CD4-positive, alpha-beta T cell treated with Interleukin-15 for 4 hours (primary cell): ENCODE data around the gene SNX30.

Source experiments
- DNase-seq: peaks from one replicate; pipeline ENCODE4 v3.0.0-alpha.2; 2020; ENCODE audit warnings: low spot score

SNX30 gene

DNA sequence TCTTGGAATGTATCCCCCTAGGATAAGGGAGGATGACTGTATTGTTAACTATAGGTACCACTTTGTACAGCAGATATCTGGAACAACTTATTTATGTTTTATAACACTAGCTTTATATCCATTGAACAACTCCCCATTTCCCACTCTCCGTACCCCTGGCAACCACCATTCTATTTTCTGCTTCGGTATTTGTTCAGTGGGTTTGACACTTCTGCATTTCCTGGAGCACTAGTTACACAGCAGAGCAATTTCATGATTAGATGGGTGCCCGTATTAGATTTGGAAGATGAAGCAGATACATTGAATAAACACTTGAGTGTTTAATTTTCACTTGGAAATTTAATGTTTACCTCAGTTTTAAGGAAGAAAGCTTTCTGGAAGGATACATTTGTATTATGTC, 72.7 kb downstream of the SNX30 start:
- no peak for DNase-seq

DNA sequence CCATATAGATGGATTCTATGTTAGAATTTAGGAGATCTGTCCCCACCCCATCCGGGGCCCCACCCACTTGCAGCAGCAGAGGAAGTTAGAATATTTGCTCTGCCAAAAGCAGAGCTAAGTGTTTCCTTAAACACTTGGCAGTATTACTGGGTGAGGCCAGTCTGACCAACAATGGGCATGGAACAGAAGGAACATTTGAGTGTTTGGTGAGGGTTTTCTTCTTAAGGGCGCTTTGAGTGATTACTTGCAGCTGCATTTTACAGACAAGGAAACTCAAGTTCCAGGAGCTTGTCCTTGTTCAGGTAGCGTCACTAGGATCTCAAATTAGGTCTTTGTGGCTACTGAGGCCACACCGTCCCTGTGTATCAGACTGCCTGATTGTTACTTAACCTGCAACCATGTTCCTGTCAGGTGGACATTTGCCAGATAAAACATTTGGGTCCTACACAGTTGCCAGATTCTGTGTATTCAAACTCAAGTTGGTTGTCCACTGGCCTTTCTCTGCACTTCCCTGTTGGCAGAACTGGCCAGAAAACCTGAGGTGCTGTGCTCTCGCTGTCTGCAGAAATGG, 80.8 kb downstream of the SNX30 start:
- DNase-seq = no peak

DNA sequence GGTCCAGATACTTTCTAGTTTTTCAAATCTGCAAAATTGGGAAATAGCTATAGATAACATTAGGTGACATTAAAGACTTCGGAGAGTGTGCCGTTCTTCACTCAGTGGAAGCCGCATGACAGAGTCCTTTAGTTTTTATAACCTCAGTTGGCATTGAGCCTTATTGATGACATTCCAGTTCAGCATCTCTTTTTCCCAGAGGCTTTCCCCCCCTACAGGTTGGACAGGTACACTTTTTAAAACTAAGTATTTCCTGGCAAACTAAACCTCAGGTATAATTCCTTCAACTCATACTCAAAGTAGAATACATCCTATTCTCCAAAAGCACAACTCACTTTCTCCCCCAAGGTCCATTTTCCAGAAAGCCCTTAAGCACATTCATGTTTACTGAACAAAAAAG, 81.4 kb downstream of the SNX30 start:
- DNase-seq = no peak

DNA sequence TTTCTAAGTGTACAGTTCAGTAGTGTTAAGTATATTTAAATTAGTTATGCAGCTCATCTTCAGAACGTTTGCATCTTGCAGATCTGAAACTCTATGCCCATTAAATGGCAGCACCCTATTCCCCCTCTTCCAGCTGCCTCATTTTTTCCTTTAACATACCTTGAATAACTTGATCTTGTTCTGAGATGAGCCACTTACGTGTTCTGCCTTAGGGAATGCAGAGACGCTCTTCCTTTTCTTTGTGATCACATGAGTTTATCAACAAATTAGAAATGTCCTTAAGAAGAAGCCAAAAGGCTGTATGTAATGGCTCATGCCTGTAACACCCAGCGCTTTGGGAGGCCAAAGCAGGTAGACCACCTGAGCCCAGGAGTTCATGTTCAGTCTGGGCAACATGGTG, 82.5 kb downstream of the SNX30 start:
- DNase-seq = no peak

DNA sequence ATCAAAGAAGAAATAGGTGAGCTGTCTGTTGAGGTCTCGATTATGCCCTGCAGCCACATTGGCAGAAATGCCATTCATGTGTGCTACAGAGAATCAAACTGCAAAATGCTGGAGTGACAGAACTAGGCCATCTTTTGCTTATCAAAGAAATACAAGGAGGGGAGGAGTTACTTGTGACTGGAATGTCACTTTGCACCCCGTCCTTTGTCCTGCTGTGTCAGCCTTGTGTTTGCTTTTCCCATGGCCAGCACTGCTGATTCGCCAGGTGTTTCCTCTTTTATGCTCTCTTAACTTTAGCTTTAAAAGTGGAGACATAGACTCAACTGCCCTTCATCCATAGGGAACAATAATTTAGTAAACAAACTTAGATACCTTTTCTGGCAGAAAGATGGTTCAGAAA, 85.8 kb downstream of the SNX30 start:
- no peak for DNase-seq

DNA sequence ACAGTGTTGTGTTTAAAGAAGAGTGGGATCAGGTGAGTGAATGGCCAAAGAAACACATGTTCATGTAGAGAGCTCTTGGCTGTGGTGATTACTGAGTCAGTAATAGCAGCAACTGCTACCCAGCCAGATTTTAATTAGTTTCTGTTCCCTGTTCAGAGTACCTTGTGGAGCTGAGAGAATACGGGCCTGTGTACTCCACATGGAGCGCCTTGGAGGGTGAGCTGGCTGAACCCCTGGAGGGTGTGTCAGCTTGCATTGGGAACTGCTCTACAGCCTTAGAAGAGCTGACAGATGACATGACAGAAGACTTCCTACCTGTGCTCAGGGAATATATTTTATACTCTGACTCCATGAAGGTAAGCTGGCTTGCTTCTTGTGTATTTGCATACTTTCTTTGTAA, 87.8 kb downstream of the SNX30 start:
- no peak for DNase-seq

DNA sequence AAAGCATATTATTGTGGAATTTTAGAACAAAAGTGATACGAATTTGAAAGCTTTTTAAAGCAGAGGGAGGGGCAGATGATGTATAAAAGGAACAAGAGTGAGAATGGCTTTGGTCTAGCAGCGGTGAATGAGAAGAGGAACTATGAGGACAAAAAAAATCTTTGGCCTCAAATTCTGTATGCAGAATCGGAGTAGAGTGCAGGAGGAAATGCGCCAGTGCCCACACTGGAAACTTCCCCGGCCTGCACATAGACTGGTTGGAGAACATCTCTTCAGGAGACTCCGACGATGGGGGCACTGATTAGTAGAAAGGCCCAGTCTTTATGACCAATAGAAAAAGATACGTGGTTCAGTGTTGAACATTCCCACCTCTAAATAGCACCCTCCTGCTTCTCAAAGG, 88.8 kb downstream of the SNX30 start:
- DNase-seq = no peak

DNA sequence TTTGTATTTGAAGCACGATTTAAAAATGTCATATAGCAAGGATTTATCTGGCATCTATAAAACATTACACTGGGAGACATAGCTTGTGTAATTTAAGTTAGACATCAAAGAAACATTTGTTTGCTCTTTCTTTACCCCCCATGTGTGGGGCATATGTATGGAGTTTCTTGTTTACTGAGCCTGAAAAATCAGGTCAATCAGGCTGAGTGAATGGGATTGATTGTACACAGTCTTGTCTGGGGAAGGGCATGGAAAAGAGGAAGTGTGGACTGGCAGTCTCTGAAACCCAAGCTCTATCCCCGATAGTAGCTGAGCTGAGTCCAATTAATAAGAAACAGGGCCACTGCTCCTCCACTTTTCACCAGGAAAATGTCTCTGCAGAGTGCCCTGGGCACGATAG, 90.7 kb downstream of the SNX30 start:
- no peak for DNase-seq

DNA sequence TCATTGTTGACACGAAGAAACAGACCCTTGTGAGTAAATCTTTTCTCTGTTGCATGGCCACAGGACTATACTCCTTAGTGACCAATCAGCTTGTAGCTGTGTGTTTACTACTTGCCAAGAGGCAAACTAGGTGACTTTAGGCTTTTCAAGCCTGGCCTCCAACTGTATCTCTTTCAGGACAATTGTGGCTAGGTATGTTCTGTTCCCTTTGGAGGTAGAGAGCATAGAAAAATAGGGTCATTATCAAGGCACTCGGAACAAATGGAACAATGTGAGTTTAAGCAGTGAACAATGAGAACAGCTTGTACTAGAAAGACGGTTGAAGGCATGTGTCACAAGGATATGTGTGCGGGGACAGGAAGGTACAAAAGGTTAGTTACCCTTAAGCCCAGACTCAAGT, 92.0 kb downstream of the SNX30 start:
- no peak for DNase-seq

DNA sequence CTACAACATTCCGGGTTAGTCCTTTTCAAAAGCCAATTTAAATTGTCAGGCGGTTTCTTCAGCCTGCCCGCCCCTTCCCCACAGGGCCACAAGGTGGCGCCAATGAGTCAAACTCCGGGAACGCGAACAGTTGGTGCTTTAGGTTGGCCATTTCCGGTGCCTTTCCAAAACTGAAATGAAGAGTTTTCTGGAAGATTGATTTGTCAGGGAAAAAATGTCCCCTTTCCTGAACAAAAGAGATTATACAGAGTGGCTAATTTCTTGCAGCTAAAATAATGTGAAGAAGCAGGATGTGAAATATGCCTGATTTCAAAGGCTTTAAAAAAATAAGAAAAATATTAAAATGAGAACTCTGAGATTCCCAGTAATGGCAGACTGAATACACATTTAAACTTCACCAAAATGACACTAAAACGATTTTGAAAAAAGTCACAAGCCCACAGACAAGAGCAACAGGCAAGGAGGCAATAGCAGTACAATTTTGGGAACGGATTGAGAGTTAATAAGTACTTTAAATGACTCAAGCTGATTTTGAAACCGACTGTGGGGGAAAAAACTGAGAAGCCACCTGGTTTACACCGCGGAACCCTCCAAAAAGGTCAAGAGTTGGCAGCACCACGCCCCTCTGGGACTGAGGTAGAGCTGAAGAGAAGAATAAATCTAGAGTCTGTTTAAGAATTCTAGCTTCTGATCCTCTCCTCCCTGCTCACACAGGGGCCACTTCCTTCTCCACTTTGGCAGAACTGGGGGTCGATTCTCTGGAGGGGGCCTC, 94.4 kb downstream of the SNX30 start:
- DNase-seq = peak; percentile 76

DNA sequence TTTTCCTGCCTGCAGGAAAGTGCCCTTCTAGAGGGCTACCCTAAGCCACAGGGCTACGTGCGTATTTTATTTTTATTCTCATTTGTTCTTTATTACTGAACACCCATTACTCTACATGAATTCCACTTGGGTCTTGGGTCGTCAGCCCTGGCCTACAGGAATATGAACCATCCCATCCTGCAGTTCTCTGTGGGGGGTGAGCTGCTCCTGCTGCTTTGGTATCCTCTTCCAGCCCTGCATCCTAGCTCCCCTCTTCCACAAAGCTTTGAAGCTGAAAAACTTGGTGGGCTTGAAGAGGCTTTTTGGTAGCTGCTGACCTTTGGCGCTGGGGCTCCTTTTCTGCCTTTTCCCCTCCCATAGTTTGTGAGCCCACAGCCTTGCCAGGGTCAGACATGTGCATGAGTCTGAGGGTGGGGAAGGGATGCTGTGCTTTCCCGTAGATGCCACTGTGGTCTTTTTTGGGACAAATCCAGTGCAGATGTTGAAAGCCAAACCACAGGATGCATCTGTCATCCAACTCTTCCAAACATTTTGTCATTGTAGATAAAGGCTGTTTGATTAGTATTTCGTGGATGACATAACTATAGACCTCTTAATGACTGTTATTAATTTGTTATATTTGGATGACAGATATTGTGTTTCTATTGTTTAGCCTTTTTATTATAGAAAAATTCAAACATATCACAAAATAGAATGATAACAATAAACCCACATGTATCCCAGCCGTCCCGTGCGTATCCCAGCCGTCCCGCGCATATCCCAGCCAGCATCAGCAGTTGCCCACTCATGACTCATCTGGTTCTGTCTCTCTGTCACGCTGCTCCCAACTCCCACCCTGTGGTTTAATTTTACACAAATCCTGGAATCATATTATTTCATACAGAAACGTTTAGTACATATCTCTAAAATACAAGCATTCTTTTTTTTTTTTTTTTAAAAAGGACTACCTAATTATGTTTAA, 96.2 kb downstream of the SNX30 start:
- DNase-seq = no peak

DNA sequence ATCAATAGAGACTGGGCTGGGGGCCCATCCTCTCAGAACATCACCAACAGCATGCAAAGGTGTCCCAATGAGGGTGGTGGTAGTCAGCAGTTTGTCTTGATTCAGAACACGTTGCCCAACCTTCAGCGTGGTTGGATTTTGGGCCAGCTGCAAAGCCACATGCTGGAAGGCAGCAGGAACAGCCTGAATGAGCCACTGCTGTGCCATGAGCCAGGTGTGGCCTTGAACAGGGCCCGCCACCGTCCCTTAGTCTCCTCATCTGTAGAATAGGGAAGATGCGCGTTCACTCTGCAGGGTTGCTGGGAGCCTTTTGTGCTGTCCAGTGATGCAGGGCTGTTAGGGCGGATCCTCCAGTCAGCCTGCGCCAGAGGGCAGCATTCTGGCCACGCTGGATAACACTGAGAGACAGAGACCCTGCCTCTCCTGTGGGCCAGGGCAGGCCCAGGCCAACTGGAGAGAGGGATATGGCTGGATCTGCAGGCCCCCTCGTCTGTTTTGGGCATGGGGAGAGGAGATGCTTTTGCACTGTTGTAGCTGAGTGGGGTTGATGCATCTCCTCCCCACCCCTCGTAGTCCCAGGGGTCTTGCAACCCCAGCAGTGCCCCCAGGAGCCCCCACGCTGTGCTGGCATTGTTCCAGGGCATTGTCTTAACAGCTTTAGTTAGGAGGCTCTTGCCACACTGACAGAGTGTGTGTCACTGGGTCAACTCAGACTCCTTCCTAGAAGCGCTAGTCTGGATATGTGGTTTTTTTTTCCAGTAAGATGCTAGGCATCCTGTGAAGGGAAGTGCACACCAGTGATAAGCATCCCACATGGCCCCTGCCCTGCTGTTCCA, 98.0 kb downstream of the SNX30 start:
- no peak for DNase-seq

DNA sequence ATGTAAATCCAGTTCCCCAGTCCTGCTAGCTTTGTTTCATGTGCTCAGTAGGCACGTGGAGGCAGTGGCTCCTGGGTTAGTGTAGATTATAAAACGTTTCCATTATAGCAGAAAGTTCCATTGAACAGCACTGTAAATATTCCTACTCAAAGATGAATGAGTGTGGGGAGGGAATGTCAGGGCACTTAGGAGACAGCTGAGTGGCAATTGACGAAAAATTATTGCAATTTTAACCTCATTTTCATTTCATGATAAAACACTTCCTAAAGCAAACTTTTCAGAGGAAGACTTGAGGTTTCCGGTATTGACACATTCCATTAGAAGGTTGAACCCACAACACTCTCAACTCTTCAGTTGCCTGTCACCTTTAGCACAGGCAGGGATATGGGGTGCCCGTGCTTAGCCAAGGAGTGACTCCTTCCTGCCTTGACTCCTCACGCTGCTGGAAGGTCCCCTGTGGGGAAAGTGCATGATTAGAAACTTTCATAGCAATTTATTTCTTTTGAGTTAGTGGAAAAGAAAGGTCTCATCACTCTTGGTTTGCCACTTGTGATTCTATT, 98.9 kb downstream of the SNX30 start:
- DNase-seq = no peak

DNA sequence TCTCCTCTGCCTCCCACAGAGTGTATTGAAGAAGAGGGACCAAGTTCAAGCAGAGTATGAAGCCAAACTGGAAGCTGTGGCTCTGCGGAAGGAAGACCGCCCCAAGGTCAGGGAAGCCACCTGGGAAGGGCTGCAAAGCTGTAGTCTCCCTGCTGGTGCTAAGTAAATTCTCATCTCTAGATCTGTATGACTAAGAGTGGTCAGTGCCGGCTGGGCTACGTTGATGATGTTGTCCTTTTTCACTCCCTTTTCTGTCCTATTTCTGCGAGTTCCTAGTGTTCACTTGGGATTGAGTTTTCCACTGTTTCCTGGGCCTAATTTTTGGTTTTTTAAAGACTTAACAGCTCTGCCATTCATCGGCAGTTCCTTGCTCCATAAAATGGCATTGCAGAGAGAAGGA, 100.3 kb downstream of the SNX30 start:
- no peak for DNase-seq

DNA sequence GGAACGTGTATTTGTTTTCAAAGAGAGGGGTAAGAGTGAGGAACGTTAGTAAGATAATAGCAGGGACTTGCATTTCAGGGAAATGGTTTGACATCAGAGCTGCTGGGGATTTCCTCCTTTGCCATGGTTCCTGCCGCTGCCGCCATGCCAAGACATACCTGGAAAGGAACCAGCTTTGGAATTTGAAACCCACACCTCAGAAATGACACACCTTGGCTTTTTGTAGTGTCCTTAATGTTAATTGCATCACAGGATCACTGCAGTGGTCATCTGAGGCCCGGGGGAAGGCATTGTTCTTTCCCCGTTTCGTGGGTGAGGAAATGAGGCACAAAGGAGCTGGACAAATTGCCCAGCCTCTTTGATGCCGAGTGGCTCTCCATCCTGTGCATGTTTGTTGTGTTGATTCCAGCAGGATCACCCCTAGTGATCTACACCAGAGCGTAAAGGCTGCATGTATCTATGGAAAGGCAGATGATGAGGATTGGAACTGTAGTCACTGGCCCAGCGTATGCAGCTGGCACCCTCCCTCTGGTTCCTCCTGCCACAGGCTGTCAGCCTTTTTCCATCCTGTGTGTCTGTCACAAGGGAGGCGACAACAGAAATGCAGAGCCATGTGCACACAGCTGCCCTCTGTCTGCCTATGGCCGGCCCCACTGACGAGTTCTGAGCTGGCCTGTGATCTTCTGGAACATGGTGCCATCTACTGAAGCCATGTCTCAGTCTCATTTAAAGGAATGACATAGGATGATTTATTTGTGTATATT, 102.4 kb downstream of the SNX30 start:
- DNase-seq = no peak

DNA sequence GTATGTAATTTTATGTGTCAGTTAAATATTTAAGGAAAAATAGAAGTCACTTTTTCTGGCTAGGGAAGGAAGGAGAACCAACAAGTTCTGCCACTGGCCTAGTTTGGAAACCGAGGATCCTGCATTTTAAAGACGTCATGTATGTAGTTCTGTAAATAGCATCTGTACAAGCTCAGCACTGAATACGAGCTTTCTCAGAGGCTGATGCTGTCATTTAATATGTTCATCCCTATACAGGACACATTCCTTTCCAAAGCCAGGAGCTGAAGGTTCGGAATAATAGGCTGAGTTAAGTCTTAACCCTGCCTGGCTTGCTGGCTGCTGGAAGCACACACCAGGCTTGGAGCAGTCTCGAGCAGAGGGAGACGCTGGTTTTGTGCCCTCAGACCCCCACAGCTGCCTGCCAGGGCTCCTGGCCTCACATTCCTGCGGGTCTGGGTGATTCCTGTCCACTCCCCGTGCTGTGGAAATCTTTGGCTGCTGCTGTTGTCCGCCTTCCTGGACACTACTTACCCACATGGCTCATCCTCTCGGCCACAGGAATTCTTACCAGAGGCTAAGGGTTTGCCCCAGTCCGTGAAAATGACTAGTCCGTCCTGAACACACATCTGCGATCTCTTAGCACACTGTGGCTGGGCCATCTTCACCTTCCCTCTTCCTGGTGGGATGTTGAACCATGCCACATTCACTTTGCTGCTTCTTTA, 103.5 kb downstream of the SNX30 start:
- no peak for DNase-seq

DNA sequence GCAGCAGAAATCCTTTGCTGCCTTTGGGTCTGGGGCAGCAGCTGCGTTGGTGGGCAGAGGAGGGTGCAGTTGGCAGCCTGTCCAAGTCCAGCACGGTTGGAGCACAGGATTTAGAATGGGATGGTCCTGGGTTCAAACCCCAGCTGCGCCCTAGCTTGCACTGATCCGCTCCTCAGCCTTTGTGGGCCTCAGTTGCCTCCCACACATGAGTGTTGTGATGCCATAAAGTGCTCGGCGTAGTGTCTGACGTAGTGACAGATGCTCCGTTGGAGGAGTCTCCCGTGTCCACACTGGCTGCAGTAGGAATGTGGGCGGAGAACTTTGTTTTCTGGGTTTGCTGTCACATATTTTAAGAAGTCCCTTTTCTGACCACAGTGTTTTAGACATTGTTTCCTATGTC, 104.1 kb downstream of the SNX30 start:
- DNase-seq = no peak

DNA sequence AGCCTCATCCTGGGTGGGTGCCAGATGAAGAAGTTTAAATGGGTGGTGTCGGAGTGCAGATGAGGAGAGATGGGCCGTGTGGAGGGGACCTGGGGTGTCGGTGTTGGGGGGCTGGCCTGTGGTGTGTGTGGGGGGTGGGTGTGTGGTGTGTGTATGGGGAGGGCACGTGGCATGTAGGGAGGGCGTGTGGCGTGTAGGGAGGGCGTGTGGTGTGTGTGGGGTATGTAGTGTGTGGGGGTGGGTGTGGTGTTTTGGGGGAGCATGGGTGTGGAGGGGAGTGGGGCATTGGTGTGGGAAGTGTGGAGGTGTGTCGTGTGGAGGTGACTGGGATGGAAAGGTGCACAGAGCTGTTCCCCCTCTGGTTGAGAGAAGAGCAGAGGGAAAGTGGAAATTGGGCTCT, 105.6 kb downstream of the SNX30 start:
- DNase-seq = no peak

DNA sequence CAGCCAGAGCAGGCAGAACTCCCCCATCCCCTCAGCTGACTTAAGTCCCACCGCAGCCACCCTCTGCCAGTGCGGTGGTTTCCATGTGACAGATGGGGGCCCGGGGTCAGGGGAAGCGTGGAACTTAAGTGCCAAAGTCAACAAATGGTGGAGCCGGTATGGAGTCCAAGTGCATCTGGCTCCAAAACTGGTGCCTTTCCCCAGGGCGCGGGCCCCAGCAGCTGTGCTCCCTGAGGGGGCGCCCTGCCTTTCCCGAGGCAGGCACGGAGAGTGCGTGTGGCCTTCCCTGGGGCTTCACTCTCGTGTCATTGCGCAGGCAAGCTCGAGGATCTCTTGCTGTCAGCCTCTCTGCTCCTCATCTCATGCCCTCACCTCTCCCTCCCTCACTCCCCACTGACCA, 106.3 kb downstream of the SNX30 start:
- no peak for DNase-seq

DNA sequence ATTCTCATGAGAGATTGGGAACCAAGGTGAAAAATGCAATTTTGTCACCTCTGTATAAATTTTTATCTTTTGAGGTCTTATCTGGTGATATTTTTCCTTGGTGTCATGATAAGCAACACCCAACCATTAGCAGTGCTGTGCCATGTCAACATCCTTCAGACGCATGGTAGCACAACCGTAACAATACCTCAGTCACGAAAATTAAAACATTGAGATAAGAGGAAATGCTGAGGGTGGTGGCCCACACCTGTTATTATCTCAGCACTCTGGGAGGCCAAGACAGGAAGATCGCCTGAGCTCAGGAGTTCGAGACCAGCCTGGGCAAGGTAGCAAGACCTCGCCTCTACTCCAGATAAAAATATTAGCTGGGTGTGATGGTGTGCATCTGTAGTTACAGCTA, 107.4 kb downstream of the SNX30 start:
- no peak for DNase-seq
